NOMO-1 (cell line): ENCODE data around the gene FAM234B.

Experiments used
- DNase-seq, 2 experiments: peaks; one replicate each; lab custom pipeline; 2025; ENCODE audit not compliant: unreplicated experiment in 2 of 2; lab: John Stamatoyannopoulos, UW

FAM234B gene

GRCh38 chr12:13112968-13113367 lies 68.8 kb downstream of the FAM234B start:
- no peak for DNase-seq

GRCh38 chr12:13114251-13115052 lies 70.3 kb downstream of the FAM234B start:
- DNase-seq = no peak

GRCh38 chr12:13116259-13116658 lies 72.1 kb downstream of the FAM234B start:
- DNase-seq = no peak

GRCh38 chr12:13117029-13117428 lies 72.8 kb downstream of the FAM234B start:
- no peak for DNase-seq

GRCh38 chr12:13119826-13120225 lies 75.6 kb downstream of the FAM234B start:
- DNase-seq = no peak

GRCh38 chr12:13120413-13120812 lies 76.2 kb downstream of the FAM234B start:
- no peak for DNase-seq

GRCh38 chr12:13121568-13121967 lies 77.4 kb downstream of the FAM234B start:
- DNase-seq = no peak

- DNase-seq = no peak
These were observed 80.7 kb downstream of the FAM234B start for GRCh38 chr12:13124656-13125505.

GRCh38 chr12:13125996-13126395 lies 81.8 kb downstream of the FAM234B start:
- DNase-seq = no peak

- DNase-seq = no peak
These were observed 82.3 kb downstream of the FAM234B start for GRCh38 chr12:13126494-13126893.

GRCh38 chr12:13127444-13127843 lies 83.3 kb downstream of the FAM234B start:
- DNase-seq = no peak

- DNase-seq = no peak
These were observed 84.2 kb downstream of the FAM234B start for GRCh38 chr12:13128291-13128965.

GRCh38 chr12:13130981-13131380 lies 86.8 kb downstream of the FAM234B start:
- DNase-seq = no peak
